SKM-1 treated with dmso at 0.1 percent for 144 hours (cell line): ENCODE measurements around the gene CFAP61.

Source experiments
- DNase-seq: peaks from one replicate; lab custom pipeline; 2025; ENCODE audit not compliant: unreplicated experiment; lab: John Stamatoyannopoulos, UW

The CFAP61 gene

GRCh38 chr20:20360464-20360863, 308.1 kb downstream of the CFAP61 start:
- DNase-seq: peak; percentile 29

DNA sequence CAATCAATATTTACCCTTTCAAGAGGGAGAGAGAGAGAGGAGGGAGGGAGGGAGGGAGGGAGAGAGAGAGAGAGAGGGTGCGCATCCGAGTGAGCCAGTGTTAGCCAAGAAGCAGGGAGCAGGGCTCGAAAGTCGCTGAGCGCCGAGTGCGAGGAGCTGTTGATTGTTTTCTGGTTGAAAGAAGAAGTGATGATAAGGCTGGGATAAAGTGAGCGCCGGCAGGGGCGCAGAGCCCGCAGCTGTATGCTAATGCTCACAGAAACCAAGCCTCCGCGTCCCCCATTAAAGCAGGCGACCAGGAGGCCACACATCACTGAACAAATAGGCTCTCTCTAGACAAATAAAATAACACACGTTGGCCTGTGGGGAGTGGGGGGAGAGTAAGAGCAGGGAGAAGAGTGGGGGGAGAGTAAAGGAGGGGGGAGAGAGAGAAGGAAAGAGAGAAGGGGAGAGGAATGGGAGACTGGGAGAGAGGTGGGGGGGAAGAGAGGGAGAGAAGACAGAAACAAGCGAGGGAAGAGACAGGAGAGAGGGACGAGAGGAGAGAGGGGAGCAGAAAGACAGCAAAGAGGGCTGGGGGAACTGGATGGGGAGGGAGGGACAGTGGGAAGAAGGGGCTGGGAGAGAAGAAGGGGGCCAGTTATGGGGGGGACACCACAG, 310.6 kb downstream of the CFAP61 start:
- no peak for DNase-seq

DNA sequence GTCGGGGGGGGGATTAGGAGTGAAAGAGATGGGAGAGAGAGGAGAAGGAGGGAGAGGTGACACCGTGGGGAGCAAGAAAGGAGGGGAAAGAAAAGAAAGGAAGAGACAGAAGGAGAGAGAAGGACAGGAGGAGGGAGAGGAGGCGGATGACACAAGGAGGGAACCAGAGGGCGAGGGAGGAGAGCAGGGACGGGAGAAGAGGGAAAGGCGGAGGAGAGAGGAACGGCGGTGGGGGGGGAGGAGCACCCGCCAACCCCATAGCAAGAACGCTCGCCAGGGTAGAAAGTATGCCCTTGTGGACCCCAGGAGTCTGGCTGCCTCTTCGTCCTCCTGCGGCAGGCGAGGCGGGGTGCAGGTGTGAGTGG, 311.1 kb downstream of the CFAP61 start:
- DNase-seq: no peak

GRCh38 chr20:20363799-20364592, 311.7 kb downstream of the CFAP61 start:
- DNase-seq: no peak

DNA sequence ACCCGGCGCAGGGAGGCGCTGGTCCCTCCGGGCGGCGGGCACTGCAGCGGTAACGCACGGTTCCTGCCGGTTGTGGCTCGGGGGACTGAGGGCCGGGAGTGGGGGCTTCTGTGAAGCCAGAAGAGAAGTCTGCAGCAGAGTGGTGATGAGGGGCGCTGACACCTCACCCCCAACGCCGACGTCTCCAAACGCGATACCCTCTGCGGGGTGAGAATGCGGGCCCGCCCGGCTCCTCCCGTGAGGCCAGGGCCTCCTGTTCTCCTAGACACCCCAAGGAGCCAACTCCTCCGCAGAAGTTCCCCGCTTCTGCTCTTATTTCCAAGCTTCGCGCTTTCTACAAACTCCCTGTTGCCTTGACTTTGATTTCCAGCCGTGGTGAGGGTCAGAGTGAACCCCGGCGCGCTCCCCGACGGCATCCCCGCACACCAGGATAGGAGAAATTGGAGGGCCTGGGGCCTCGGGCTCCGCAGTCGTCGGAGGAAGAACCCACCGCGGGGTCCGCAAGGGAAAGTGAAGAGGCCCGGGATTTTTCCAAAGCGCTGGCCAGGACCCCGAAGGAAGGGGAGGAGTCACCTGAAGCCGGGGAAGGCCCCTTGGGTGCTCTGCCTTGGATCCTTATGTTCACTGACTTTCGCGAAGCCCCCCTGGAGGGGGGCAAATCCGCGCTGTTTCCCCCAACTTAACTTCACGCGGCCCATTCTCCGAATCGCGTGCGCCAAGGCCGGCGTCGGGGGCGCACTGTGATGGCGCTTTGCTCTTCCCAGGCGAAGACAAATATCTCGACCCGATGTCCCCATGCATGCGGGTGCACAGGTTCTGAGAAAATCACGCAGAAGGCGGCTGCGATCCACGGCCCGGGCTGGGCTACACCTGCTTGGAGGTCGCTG, 312.5 kb downstream of the CFAP61 start:
- no peak for DNase-seq

DNA sequence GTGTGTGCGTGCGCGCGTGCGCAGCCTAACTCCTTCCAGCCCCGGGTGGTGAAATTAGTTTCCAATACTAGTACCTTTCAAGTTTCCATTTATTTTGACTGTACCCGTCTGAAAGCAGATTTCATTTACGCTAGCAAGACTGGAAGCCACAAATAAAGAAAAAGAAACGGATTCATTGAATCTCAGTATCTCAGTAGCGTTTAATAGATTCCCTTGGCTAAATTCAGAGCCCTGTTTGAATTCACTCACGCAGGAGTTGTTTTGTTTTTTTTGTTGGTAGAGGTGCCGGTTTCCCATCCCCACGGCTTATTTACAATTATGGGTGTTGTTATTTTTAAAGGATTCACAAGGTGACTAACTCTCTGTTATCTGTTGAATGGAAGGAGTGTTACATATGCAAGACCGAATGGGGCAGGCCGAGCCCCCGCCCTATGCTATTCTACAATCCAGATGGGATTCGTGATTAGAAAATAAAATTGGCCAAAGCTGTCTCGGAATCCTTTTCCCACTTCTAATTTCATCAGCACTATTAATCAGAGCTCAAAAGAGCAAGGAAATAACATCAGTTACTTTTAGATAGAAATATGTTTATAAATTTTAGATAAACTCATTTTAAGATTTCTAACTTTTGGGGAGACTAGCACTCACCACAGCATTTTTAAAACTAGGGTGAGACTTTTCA, 313.3 kb downstream of the CFAP61 start:
- DNase-seq: no peak

DNA sequence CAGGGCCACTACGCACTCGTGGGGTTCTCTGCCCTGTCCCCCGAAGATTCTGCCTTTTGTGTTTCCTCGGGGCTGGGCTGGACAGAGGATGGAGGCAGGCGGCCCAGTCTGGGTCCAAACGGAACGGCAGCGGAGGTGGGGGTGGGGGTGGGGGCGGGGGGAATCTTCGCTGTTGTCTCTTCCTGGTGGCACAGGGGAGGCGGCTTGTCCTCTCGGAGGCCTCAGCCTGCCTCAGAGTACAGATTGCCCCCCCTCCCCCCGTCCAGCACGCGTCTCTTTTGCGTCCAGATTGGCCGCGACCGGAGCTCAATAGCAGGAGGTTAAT, 314.2 kb downstream of the CFAP61 start:
- no peak for DNase-seq

- no peak for DNase-seq
These were observed 314.7 kb downstream of the CFAP61 start for GRCh38 chr20:20366876-20367574.

GRCh38 chr20:20367575-20368417, 315.5 kb downstream of the CFAP61 start, which contains the start of gene INSM1:
INSM1 (plus strand) TSS chr20:20368104; CDS start chr20:20368268, 164 bp downstream.
- no peak for DNase-seq

- no peak for DNase-seq
These were observed 316.3 kb downstream of the CFAP61 start for GRCh38 chr20:20368418-20369249.

- DNase-seq: no peak
These were observed 317.1 kb downstream of the CFAP61 start for GRCh38 chr20:20369250-20370093.

DNA sequence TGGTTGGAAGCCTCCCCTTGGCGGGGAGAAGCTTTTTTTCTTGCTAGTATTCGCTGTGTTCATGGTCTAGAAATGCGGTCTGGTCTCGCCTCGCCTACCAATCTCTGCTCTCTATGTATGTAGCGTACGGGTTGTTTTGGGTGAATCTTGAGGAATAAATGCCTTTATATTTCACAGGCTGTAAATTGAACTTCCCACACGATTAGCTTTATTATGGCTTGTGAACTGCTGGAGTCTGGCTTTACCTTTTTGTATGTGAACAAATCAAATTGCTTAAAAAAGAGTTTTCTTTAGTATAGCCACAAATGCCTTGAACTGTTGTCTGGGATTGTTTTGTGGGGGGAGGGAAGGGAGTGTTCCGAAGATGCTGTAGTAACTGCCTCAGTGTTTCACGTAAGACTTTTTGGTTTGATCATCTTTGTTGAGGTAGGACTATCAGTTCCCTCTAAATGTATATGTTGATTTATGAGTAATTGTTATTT, 317.8 kb downstream of the CFAP61 start:
- DNase-seq: no peak

GRCh38 chr20:20371083-20371482, 318.8 kb downstream of the CFAP61 start:
- no peak for DNase-seq

GRCh38 chr20:20371681-20372080, 319.3 kb downstream of the CFAP61 start:
- no peak for DNase-seq

DNA sequence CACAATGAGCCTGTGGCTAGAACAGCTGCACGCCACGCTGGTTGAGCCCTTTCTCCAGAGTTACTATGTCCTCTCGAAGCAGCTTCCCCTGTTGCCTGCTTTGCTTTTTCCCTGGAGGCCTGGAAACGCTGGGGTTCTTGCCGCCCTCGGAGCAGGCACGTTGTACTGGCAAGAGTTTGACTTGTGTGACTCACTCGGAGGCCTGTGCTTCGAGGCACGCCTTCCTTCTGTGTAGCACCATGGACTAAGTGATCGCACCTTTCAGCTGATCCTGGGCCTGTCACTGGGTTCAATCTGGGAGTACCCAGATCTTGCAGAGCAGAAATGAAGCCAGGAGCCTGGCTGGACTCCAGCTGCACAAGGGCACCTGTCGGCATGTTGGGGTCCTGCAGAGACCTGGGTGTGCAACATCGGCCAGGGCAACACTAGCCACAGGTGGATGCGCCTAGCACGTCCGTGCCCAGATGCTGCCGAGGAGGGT, 320.8 kb downstream of the CFAP61 start:
- DNase-seq: no peak

- no peak for DNase-seq
These were observed 323.5 kb downstream of the CFAP61 start for GRCh38 chr20:20375862-20376261.

- no peak for DNase-seq
These were observed 333.9 kb downstream of the CFAP61 start for GRCh38 chr20:20386192-20386591.

- DNase-seq: no peak
These were observed 338.1 kb downstream of the CFAP61 start for GRCh38 chr20:20390393-20390792.
